RCC 7860 (cell line): ENCODE measurements around the gene CYB5A.
A peak's percentile ranks its signal among the peaks of the same experiment; 100 is the strongest.

Experiments used
- DNase-seq: peaks from one replicate; pipeline ENCODE4 v3.0.0-alpha.2; 2015; ENCODE audit warnings: low spot score
- FAIRE-seq: peaks from 2 replicates; lab custom pipeline; 2012; peaks lifted over from hg19 to GRCh38; lab: Jason Lieb, UNC

The CYB5A gene, protein sequence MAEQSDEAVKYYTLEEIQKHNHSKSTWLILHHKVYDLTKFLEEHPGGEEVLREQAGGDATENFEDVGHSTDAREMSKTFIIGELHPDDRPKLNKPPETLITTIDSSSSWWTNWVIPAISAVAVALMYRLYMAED

DNA sequence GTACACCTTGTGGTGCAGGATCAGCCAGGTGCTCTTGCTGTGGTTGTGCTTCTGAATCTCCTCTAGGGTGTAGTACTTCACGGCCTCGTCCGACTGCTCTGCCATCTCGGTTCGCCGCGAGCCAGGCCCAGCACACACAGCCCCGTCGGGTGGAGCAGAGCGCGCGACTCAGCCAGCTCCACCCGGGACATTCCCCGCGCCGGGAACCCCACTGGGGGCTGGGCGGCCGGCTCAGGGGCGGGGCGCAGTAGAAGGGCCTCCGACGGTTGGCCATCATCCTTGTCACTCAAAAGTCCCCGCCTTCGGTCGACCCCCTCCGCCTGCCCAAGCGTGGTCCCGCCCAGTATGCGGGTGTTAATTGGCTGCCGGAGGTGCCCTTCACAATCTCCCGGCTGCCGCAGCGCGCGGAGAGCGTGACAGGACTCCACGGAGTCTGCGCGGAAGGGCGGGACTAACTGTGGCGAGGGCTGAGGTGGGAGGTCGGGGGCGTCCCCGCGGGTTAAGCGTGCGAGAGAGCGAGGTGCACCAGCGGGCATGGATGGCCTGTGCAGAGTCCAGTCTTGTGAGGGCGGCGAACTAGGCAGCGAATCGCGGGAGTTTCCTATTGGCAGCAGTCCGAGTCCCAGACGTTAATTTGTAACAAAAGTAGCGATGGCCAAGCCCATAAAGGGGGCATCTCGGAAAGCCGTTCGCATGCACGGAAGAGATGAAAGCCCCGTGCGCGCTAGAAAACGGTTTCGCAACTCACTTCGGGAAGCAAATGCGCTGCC, at the start of gene CYB5A:
CYB5A (minus strand) TSS at position 193 of the 770 bp plus-strand sequence; CDS start at position 105, 88 bp downstream.
- DNase-seq (no peak), FAIRE-seq (no peak)

DNA sequence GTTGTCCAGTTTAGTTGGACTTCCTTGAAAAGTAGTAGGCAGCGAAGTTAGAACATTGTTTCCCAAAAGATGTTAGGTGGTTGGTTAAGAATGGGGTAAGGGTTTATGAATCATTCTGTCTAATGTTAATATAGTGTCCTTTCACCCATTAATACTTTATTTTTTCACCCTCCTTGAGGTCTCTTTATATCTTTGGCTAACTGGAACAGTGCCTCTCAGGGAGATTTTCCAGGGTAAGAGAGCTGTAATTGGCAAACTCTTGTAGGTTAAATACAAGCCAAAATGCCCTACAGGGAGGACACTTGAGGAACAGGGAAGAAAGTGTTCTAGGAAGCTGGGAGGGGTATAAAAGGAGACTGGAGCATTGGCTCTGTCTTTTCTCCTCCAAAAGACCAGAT, 46.1 kb upstream of the CYB5A start:
- FAIRE-seq (no peak), DNase-seq (no peak)

DNA sequence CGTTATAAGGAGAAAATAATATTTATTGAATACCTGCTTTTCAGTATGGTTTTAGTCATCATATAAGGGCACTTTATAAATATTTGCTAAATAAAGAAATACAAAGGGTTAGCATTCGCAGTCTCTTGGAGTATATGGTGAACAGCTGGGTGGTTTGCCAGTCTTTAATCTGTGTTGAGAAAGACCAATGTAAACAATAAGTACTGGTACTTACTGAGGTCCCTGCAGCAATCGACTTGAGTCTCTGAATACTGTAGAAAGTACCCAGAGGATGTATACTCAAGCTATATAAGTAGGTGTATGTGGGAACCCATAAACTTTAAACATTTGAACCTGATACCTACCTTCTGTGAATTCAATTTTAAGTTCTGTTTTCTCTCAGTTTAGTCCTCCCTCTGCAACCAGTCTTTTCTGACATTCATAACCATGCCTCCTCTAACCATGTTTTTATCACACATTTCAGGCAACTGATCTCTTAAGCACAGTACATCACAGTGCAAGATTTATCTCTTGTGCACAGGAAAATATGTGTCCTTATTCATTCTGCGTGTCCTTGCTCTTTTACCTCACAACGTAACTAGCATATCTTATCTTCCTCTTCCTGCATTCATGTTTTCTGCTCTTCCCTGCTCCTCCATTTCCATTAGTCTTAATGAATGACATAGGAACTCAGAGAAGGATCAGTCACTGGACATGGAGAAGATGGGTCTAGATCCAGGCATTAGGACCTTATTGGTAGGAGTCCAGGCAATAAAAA, 45.6 kb upstream of the CYB5A start:
- FAIRE-seq (no peak), DNase-seq (no peak)

DNA sequence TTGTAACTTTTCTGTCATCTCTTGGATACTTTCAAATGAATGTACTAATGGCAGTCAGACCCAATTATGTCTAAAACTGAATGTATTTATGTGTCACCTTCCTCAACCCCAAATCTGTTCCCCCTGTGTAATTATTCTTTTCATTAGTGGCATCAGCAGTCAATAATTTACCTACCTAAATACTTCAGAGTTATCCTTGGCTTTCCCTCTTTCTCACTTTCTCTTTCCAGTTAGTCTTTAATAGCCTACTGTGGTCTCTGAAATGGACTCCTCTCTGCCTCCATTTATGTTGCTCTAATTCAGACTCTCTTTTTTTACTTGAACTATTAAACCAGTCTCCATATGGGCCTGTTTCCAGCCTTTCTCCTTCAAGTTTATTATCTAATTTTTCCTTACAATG, 44.9 kb upstream of the CYB5A start:
- DNase-seq: no peak
- no peak for FAIRE-seq

DNA sequence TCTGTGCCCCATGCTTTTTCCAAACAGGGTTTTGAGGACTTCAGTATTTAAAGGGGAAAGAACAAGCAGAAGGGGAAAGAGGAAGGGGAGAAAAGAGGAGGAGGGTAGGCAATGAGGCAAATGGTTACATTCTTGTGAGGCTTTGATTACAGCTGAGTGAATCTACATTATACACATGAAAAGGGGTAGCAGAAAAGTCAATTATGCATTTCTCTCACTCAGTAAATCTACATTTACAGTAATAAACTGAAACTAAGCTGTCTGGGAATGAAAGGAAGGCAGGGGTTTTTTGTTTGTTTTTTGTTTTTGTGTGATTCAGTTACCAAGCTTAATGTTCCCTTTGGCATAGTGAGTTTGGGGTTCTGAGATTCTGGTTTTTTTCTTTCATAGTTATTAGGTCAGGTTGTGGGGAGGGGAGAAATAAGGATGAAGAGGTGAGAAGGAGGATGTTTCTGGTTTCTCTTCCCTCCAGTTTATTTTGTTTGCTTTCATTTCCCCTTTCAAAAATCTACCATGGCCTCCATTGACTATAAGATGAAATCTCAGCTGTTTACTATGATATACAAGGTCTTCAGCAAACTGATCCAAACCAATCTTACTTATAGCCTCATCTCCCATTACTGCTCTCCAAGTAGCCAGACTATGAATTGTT, 42.6 kb upstream of the CYB5A start:
- DNase-seq (no peak), FAIRE-seq (no peak)

DNA sequence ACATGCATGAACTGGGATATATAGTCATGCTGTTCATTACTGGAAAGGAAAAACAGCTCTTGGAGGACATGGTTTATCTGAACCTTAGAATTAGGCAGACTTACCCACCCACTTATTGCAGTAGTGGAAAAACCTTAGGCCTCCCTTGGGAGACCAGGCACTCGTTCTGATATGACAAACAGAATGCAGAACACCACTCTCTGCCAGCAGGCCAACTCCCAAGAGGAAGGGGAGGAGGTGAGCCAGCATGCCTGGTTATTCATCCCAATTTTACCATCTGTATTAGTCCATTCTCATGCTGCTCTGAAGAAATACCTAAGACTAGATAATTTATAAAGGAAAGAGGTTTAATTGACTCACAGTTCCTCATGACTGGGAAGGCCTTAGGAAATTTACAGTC, 41.3 kb upstream of the CYB5A start:
- no peak for FAIRE-seq

DNA sequence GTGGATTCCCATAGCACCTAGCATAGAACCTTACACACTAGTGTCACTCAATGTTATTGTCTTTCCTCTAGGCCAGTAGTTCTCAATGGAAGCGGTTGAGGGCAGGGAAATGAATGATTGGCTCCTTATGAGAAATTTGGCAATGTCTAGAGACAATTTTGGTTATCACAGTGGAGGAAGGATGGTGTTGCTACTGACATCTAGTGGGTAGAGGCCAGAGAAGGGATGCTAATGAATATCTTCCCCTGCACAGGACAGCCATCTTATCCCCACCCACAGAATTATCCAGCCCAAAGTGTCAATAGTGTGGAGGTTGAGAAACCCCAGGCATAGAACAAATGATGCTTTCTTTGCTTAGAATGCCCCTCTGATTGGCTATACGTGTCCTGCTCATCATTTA, 39.6 kb upstream of the CYB5A start:
- no peak for FAIRE-seq

More for the DNA sequence above, 41.3 kb upstream of the CYB5A start:
- DNase-seq: no peak

DNA sequence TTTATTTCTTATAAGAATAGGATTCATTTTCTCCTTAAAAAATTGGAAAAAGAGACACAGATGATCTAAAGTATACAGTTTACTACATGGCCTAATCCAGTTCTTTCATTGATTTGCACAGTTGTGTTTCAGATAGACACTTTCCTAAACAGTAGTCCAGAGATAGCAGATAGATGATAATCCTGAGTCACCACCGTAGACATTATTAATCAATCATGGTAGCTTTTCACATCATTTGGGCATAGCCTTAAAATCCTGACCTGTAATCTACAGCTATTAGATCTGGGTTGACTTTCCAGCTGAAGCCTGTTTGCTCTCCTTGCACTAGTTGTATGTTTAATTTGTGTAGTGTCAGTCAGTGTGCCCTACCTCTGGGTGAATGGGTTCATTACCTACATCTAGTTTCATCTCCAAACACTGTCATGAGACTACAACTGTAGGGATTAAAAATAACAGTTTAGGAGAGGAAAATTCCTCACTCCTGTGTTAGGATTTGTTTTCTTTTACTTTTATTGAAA, 38.0 kb upstream of the CYB5A start:
- no peak for DNase-seq
- FAIRE-seq: no peak

More for the DNA sequence above, 39.6 kb upstream of the CYB5A start:
- DNase-seq: peak; percentile 7

DNA sequence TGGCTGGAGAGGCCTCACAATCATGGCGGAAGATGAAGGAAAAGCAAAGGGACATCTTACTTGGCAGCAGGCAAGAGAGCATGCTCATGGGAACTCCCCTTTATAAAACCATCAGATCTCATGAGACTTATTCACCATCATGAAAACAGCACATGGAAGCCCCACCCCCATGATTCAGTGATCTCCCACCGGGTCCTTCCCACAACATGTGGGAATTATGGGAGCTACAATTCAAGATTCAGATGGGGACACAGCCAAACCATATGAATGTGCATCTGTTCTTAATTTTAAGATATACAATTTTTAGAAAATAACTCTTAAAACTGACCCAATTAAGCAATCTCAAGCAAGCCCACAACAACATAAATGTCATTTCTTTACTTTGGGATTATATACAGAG, 36.4 kb upstream of the CYB5A start:
- no peak for FAIRE-seq
- DNase-seq: peak; percentile 7

DNA sequence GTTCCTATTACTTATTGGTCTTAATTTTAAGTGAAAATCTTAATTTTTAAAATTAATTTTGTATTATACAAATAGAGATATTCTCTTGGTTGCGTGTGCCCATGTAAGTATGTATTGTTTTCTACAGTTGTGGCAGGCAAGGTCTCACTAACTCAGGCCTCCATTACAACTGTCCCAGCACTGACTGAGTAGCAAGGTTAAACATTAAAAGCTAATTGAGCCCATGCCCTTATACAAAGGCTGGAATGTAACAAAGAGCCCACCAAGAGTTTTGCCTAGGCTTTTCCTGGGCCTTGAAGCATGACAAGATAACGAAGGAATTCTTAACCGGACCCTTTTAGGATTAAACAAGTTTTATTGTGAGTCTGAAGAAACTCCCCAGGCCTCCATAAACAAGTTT, 35.0 kb upstream of the CYB5A start:
- DNase-seq (peak; percentile 72), FAIRE-seq (peak; percentile 96)

DNA sequence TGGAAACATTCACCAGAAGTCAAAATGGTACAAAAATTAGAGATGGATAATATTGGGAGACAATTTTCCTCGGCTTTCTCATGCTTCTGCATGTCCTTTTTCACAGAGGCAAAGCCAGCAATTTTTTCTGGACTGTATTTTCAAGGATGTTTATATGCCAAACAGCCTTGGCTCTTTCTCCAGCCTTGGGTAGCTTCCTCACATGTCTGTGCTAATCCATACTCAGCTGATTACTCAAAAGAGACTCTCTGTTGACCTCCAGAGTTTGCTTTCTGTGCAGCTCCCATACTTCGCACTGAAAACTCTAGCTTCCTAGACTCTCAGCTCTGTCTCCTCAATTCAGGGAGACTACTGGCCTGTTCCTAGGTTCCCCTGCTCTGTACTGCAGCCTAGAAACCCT, 34.5 kb upstream of the CYB5A start:
- FAIRE-seq: no peak

DNA sequence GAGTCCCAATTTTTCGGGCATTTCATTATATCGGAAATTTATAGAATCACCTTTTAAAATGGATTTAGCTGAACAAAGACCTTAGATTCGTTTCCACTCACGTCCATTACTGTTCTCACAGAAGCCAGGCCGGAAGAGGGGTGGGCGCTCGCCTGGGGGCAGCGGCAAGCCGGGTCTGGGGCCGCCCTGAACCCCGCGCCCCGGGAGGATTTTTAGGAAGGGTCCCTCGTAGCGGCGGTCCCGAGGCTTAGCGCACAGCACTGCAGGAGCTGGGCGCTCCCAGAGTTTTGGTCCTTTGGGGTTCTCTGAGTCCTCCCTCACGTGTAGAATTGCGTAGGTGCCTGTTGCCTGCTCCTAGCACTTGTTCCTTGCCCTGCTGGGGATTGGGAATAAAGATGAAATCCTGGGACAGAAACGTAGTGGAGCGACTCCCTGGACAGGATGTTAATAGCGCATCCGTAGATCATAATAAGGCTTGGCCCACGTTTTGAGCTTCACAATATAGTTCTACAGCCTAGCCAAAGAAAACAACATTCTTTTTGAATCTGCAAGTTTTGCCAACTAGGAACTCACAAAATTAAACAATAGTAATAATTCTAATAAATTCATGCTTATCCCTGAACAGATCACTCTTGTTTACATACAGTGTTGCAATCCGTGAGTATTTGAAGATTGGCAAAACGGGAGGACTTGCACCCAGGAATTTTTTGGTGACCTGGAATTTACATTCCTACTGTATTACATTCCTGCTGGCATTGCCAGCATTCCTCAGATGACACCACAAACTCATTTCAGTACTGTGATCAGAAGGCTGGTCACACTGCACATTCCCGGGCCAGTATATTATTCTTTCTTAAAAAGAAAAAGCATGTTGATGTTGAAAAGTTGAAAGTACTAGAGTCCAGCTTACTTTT, 24.8 kb upstream of the CYB5A start:
- FAIRE-seq (peak; percentile 92), DNase-seq (peak; percentile 85)

More for the DNA sequence above, 34.5 kb upstream of the CYB5A start:
- DNase-seq: no peak

DNA sequence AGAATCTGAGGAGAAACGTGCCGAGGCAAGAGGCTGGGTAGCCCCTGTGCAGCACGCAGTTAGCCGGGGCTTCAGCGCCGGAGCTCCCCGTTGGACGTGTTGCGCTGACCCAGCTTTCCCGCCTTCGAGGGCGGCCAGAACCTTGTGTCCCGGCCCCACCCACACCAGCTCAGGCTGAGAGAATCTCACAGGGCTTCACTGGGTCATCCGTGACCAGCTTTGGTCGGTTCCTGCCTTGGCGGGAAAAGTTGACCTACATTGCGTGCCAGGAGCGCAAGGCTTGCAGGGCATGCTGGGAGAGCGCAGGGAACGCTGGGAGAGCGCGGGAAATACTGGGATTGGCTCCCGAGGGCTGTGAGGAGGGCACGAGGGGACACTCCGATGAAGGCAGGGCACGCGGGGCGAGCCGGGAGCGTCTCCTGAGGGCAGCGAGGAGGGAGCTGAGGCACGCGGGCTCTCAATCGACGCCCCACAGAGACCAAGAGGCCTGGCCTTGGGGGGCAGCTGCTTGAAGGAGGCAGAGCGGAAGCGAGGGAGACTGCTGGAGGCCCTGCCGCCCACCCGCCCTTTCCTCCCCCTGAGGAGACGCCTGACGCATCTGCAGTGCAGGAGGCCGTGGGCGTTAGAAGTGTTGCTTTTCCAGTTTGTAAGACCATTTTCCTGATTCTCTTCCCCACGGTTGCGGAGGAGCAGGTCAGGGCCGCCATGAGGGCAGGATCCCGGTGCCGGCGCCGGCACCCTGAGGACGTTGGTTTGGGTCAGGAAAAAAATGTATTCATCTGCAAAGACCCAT, 23.9 kb upstream of the CYB5A start, which contains the start of gene C18orf63:
C18orf63 (plus strand) TSS at position 376 of the 793 bp plus-strand sequence. CDS start 2,027 bp downstream, outside the sequence.
- FAIRE-seq (no peak), DNase-seq (no peak)

DNA sequence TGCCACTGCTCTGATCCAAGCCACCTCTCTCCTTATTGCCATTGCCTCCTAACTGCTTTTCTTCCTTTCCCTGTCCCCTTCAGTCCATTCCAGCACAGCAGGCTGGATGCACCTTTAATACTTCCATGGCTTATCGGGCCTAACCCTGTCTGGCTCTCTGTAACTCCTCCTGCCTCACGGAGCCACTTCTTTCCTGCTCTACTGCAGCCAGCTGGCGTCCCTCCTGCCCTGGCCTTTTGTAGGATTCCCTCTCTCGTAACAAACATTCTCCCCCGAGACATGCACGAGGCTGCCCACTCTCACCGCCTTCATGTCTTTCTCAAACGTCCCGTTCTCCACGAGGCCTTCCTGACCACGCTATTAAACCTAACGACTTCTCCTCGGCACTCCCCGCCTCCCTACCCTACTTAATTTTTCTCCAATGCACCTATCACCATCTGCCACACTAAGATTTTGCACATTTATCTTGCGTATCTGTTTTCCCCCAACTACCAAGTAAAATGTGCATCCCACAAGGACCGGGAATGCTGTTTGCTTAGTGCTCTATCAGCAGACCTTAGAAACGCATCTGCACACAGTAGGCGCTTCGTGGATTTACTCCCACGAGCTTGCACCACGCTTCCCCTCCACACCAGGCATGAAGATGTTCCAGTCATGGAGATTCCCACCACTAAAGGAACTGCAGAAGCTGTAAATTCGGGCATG, 23.1 kb upstream of the CYB5A start:
- DNase-seq: no peak

DNA sequence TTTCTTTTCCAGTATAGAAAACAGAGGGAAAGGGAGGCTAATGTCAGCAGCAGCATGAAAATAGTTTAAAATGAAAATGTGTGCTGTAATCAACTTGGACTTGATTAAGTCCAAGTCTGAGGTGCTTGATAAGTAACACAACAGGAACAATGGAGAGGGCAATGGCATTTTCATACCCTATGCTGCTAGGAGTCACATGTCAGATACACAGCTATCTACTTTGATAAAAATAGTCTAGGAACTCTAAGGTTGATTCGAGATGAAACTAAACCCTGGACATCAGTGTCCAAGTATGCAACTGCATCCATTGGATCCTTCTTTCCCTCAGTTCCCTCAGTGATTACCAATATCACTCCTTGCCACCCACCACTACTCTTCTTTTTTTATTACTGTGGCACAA, 19.2 kb upstream of the CYB5A start:
- DNase-seq (no peak), FAIRE-seq (no peak)

More for the DNA sequence above, 23.1 kb upstream of the CYB5A start:
- FAIRE-seq: no peak

DNA sequence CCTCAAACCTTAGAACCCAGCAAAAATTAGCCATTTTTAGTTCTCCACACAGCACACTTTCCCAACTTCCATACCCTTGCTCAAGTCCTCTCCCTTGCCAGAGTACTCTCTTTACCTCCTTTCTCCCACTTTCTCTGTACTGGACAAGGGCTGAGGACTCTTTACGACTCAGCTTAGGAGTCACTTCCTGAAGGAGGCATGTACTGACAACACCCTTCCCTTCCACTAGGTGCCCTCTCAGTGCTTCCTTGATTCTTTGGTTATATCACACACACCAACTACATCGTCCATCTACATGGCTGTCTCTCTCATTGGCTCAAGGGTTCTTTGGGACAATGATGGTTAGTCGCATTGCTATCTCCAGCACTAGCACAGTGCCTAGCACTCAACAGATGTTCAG, 18.6 kb upstream of the CYB5A start:
- FAIRE-seq: no peak
- peak; percentile 48 for DNase-seq

DNA sequence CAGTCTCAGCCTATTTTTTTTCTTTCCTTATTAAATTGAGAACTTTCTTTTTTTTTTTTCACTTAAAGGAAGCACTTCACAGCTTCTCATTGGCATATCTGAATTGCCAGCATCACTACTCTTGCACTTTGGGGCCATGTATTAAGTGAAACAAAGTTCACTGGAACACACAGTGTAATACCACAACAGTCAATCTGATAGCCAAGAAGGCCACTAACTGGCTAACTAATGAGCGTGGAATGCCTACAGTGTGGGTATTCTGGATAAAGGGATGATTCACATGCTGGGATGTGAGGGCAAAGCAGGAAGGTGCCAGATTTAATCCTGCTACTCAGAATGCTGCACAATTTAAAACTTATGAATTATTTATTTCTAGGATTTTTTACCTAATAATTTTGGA, 12.2 kb upstream of the CYB5A start:
- DNase-seq (peak; percentile 76), FAIRE-seq (peak; percentile 96)

DNA sequence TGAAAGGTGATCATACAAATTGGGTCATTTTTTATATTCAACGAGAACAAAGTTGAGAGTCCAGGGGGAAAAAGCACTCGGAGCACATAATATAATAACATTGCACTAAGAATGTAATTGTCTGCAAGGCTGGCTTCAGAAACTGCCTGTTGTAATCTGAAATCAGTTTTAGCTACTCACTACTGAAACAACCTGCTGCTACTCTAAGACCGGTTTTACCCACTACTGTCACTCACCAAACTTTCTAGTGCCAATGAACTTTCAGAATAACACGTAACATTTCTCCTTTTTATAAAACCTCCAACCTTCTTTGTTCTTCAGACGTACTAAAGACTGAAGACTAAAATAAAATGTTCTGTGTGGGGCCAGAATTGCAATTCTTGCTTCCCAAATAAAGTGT, 11.5 kb upstream of the CYB5A start:
- DNase-seq: no peak
- no peak for FAIRE-seq
